ENCODE results near the gene LSP1.
"Not testable (repeated sequence)": the region's sequence is repeated elsewhere in the genome, so short reads cannot be mapped to it uniquely, and the experiment has no call there.

The LSP1 gene, protein sequence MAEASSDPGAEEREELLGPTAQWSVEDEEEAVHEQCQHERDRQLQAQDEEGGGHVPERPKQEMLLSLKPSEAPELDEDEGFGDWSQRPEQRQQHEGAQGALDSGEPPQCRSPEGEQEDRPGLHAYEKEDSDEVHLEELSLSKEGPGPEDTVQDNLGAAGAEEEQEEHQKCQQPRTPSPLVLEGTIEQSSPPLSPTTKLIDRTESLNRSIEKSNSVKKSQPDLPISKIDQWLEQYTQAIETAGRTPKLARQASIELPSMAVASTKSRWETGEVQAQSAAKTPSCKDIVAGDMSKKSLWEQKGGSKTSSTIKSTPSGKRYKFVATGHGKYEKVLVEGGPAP

DNA sequence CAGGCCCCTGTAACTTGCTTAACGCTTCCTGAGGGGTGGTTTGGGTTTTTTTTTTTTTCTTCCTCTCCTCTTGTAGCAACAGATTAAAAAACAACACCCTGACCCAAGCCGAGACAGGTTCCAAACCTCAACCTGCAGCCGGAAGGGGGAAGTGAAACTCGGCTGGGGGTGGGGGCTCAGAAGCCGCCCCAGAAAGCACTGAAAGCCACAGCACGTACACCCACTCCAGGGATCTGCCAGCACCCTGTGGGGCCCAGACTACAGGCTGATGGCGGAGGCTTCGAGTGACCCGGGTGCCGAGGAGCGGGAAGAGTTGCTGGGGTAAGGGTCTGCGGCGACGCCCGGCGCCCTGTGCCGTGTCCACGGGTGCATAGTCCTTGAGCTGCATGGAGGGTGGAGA, at the start of gene LSP1:
Gene LSP1, plus strand, starts transcription at position 208 of the 400 bp plus-strand sequence. Its CDS starts 61 bp downstream, at position 269.
- no peak for DNase-seq (ENCODE audit: low spot score)

DNA sequence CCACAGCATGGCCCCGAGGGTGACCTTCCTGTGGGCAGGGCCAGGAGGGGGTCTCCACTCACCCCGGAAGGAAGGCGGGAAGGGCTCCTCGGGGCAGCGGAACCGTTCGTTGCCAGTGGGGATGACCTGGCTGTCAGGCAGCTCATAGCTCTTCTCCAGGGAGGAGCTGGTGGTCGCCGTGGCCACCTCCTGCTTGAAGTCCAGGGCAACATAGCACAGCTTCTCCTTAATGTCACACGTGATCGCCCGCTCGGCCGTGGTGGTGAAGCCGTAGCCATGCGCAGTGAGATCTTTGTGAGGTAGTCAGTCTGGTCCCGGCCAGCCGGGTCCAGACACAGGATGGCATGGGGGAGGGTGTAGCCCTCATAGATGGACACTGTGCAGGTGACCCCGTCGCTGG, 49.6 kb upstream of the LSP1 start:
- no peak for DNase-seq (ENCODE audit: low spot score)

DNA sequence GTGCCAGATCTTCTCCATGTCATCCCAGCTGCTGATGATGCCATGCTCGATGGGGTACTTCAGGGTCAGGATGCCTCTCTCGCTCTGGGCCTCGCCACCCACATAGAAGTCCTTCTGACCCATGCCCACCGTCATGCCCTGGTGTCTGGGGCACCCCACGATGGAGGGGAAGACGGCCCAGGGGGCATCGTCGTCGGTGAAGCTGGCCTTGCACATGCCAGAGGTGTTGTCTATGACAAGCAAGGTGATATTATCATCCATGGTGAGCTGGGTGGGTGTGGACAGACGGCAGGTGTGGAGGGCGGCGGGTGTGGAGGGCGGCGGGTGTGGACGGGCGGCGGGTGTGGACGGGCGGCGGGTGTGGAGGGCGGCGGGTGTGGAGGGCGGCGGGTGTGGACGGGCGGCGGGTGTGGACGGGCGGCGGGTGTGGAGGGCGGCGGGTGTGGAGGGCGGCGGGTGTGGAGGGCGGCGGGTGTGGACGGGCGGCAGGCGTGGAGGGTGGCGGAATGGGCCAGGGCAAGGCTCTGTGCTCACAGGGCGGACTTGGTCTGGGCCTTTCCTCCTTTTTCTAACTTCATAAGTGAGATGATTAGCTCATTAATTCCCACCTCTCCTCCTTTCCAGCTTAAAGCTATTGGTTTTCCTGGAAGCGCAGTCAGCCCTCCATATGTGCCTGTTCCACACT, 48.9 kb upstream of the LSP1 start:
- not testable (repeated sequence) for DNase-seq (ENCODE audit: low spot score)

DNA sequence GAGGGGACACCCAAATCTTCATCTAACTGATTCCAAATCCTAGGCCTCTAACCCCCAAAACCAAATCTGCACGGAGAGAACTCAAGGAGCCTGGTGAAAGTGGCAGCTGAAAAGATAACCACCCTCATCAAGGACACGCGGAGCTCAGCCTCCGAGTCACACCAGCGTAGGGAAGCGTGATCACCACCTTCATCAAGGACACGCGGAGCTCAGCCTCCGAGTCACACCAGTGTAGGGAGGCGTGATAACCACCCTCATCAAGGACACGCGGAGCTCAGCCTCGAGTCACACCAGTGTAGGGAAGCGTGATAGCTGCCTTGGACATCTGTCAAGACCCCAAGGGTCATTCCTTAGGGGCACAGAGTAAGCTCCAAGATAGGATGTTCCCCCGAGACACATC, 47.4 kb upstream of the LSP1 start:
- DNase-seq (ENCODE audit: low spot score), result no peak

DNA sequence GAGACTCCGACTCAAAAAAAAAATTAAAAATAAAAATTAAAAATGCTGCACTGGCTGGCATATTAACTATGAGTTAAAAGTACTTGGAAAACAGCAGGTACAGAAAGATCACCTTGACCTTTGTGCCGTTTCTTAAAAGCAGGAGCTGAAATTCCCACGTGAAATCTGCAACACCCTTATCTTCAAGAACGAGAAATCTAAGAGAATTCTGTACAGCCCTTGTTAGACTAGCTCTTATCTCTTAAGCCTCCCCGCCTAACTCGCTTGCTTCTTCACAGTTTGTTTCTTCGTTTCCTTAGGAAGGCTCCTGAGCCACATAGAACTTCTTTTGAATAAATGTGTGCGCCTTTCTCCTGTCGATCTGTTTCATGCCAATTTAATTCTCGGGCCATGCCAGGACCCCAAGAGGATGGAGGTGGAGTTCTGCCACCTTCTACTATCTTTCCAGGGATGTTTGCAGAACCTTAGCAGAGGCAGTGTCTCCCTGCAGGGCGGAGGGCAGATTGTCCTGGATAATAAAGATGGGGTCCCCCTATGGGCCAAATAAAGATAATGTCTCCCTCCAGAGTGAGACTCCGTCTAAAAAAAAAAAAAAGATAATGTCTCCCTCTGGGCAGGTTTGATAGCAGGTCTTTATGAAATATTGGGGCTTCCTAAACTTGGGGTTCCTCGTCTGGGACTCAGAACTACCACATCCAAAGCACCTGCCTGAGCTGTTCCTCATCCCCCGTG, 45.5 kb upstream of the LSP1 start:
- no peak for DNase-seq (ENCODE audit: low spot score)

DNA sequence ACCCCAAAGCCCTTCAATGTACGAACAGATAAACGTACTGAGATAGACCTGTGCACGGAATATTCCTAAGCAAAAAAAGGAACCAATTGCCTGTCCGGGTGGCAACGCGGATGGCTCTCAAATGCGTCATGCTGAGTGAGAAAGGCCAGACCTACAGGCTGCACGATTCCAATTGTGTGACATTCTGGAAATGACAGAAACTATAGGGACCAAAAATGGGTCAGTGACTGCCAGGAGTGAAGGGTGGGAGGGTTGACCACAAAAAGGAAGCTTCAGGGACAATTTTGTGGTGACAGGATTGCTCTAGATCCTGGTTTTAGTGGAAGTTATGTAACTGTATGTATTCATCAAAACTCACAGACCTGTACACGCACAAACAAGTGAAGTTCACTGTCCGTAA, 42.1 kb upstream of the LSP1 start:
- no peak for DNase-seq (ENCODE audit: low spot score)

DNA sequence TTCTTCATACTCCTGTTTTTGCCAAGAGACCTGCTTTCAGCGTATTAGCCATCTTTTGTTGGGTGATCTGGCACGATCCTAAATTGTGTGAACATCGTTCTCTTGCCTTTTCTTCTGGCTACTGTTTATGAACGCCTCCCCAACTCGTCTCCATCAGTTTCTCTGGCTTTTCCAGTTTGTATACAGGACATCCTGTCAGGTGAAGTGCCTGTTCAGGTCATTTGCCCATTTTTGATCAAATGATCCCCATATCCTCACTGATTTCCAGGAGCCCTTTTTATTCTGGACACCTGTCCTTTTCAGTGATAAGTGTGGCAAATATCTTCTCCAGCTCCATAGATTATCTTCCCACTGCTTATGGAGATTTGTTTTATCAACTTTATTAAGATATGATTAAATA, 40.6 kb upstream of the LSP1 start:
- DNase-seq (ENCODE audit: low spot score), result no peak

DNA sequence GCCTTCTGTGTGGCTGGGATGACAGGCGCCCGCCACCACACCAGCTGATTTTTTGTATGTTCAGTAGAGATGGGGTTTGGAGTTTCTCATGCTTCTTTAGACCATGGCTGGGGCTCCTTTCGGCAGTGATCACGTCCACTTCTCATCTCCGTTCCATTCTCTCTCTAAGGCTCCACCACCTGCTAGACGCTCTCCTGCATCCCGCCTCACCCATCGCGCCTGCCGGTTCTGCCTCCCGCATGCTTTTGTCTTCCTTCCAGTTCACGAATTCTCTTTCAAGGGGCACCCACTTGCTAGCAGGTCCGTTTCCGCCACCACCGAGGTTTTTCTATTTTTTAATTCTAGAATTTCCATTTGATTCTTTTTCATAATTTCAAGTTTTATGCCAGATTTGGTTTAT, 40.1 kb upstream of the LSP1 start:
- DNase-seq (ENCODE audit: low spot score), result no peak

DNA sequence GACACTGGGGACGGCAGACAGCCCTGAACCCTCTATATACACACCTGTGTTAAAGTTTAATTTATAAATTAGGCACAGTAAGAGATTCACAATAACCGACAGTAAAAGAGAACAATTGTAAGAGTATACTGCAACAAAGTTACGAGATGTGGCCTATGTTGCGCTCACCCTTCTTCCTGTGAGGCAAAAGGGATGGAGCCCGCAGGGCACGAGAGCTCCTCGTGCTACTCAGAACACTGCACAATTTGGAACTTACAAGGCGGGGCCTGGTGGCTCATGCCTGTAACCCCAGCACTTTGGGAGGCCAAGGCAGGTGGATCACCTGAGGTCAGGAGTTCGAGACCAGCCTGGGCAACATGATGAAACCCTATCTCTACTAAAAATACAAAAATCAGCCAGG, 39.5 kb upstream of the LSP1 start:
- DNase-seq (ENCODE audit: low spot score), result not testable (repeated sequence)

DNA sequence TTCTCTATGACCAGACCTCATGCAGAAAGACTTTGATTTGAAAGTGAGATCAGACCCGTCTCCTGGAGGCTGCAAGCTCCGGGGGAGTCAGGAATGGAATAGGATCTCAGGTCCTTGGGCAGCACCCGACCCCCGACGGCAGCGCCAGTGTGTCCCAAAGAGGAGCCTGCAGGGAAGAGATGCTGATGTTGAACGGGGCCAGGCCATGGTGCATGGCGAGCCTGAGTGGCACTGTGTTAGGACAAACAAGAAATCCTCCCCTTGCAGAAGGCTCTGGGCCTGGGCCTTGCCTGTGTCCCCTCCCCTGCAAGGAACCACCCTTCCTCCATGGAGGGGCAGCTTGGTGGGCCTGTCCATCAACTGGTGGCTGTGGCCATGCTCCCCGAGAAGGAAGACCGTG, 38.2 kb upstream of the LSP1 start:
- DNase-seq (ENCODE audit: low spot score), result no peak

DNA sequence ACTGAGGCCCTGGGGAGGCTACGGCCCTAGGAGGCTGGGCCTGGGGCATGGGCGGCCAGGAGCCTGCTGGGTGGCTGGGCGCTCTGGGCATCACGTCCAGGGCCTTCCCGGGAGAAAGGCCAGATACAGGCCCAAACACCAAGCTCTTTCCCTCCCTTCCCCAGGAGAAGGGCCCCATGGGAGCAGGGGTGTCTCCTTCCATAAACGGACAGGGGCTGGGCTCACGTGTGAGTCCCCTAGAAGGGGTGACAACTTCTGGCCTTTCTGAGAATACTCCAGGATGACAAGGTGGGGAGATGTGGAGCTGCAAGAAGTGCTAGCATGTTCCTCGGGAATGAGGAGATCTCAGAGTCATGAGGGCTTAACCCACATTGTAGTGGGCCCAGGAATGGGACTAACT, 37.6 kb upstream of the LSP1 start:
- no peak for DNase-seq (ENCODE audit: low spot score)

DNA sequence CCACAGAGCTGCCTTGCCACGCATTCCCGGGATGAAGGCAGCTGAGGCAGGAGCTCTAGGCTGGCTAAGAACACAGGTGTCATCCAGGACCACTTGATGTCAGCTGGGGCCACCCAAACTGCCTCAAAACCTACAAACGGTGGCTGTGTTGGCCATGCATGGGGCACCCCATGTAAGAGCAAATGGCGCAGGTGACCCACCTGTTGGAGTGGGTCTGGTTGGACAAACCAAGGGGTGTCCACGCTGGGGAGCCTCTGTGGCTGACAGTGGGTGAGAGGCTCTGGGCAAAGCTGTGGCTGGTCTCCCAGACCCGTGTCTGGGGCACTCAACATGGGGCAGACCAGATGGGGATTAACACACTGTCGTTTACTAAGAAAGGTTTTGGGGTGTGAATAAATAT, 37.1 kb upstream of the LSP1 start:
- no peak for DNase-seq (ENCODE audit: low spot score)

DNA sequence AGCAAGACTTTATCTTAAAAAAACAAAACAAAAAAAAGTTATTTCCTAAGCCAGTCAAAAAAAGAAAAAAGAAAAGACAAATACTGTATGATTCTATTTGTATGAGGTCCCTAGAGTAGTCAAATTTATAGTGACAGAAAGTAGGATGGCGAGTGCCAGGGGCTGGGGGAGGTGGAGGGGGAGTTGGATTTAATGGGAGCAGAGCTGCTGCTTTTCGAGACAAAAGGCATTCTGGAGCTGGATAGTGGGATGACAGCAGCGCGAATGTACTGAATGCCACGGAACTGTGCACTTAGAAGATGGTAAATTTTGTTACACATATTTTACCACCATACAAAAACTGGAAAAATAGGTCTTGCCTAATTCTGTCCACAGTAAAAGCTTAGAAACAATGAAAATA, 35.9 kb upstream of the LSP1 start:
- no peak for DNase-seq (ENCODE audit: low spot score)

DNA sequence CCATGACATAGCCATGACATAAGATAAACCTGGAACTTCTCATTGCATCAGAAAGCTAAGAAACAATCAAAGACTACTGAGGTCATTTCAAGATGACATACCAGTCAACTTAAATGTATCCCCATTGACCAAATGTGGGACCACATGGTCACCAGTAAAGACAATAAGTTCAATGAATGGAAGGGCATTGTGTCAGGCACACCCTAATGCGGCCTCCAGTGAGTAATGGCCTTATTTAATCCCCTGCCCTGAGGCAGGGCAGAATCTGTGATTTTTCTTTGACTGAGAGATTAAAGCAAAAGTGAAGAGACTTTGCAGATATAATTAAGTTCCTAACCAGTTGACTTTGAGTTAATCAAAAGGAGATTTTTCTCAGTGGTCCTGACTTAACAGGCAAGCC, 35.4 kb upstream of the LSP1 start:
- DNase-seq (ENCODE audit: low spot score), result no peak

DNA sequence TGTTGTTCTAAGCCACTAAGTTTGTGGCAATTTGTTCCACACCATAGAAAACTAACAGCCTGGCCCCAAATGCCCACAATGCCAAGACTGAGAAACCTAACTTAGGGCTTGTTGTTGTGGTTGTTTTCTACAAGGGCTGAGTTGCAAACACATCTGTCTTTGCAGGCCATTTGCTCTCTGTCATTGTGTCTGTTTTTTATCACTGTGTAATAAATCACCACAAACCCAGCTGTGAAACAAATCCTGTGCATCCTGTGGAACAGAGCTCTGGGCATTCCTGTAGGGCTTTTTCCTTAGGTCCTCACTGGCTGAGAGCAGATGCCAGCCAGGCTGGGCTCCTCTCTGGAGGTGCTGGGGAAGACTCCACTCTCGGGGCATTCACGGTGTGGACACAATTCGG, 33.8 kb upstream of the LSP1 start:
- no peak for DNase-seq (ENCODE audit: low spot score)

DNA sequence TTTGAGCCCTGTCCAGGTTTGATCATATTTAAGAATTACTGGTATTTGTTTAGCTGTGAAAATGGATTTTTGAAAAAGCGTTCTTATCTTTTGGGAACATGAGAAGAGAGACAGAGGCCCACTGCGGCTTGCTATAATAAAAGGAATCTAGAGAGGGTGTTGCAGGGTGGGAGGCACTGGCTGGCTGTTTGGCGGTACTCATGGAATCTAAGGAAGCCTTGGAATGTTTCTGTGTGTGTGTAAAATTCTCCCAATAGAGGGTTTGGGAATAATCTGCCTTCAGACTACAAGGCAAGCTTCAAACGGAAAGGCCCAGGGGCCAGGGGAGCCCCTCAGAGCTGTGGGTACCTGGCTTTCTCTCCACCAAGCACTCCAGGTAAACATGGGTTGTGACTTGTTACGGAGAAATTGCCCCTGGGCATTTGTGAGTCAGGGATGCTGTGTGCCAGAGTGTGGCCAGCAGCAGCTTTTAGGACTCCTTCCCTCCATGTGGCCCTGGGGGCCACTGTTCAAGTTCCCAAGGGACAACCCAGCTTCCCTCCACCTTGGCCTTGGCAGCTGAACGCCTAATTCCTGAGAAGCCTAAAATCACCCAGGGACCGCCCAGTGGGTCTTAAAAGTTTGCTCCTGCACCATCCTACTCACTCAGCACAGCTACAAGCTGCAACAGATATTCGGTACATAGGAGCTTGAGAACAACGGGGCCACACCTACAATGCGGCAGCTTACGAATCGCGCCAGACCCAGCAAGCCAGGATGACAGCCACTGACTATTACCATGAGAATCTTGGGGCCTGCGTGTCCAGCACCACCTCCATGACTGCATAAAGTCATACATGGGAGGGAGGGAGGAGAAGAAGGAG, 32.2 kb upstream of the LSP1 start:
- peak; percentile 51 for DNase-seq (ENCODE audit: low spot score)

DNA sequence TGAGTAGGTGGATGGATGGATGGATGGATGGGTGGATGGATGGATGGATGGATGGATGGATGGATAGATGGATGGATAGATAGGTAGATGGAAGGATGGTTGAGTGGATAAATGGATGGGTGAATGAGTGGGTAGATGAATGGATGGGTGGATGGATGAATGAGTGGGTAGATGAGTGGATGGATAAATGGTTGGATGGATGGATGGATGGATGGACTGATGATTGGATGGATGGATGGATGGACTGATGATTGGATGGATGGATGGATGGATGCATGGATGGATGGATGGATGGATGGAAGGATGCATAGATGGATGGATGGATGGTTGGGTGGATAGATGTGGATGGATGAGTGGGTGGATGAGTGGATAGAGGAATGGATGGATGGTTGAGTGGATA, 31.3 kb upstream of the LSP1 start:
- DNase-seq (ENCODE audit: low spot score), result no peak

DNA sequence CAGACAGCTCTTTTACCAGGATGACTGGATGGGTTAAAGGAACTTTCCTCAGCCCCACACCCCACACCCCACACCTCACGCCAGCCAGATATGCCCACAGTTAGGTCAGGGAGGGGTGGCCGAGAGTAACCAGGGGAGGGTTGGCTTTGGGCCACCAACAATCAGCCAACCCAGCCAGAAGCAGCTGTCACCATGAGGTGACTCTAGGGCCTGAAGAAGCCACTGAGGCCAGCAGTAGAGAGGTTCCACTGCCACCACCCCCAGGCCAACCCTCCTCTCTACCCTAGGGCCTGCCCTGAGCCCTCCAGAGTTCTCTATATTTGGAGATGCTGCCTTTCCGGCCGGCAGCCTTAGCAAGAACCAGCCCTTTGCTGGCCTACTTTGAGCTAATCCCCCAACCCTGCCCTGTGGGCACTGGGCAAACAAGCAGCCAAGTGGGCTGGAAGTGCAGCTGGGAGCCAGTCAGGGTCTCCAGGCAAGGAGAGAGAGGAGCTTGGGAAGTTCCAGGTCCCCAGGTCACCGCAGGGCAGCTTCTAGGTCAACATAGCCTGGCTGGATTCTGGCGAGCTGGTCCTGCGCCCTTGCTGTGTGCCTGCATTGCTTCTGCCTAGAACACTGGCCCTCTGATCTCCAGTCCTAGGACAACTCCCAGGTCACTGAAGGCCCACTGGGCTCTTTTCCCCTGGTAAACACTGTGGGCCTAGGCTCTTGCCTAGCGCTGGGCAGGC, 30.1 kb upstream of the LSP1 start:
- DNase-seq (ENCODE audit: low spot score), result no peak

DNA sequence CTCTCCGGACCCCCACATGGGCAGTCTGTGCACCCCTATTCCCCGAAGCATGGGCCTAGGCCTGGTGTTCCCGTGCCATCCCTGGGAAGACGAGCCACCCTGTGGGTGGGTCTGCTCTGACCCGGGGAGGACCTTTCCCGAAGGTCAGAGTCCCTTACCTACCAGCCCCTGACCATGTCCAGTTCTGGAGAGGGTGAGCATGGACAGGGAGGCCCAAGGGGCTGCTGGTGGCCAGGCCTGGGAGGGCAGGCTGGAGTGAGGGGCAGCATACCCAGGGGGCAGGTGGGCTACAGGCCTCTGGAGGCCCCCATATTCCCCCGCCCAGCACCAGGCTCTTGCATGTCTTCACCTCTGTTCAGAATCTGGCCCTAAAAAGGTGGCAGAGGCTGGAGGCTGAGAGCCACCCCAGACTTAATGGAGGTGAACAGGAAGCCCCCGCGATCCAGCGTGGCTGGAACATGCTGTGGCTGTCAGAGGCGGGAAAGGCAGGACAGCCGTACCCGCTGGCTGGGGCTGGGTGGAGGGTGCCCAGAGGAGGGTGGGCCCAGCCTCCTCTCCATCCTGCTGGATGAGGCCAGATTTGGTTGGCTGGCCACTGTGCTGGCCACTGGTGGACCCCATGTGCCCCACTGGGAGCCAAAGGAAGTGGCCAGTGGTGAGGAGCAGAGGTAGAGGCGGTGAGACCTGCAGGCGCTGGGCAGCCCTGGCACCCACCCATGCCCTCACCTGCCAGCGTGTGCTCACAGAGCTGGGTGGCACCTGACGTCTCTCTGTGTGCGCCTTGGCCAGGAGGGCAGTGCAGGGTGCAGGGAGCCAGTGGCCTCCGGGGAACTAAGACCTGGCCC, 29.3 kb upstream of the LSP1 start:
- DNase-seq (ENCODE audit: low spot score), result no peak

DNA sequence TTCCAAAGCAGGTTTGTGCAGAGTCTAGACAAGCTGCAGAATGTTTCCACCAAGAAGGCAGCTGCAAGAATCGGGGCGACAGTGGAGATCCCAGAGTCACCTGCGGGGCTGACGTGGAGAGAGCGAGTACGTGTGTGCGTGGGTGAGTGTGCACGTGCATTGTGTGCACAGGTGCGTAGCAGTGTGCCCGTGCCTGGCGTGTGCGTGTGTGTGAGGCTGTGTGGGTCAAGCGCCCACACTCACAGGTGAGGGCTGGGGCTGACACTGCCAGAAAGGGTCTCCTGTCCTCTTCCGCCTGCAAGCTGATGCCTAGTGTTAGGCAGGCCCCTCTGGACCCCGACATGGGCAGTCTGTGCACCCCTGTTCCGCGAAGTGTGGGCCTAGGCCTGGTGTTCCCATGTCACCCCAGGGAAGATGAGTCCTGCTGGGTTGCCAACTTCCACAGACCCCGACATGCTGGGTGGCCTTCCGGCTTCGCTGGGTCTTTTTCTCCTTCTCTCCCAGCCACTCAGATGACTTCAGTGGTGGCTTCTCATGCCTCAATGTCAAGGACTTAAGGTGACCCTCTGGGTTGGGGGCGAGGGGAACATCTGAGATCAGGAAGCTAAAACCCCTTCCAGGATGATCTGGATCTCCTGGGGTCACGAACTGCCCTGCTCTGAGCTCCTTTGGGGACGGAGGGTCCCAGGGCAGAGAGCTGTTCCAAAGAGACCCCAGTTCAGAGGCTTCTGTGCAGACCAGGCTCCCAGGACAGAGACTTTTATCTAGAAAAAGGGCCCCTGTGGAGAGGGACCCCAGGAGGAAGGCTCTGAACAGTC, 28.5 kb upstream of the LSP1 start:
- DNase-seq (ENCODE audit: low spot score), result no peak
